ENCODE data around the gene GABPA.

DNA sequence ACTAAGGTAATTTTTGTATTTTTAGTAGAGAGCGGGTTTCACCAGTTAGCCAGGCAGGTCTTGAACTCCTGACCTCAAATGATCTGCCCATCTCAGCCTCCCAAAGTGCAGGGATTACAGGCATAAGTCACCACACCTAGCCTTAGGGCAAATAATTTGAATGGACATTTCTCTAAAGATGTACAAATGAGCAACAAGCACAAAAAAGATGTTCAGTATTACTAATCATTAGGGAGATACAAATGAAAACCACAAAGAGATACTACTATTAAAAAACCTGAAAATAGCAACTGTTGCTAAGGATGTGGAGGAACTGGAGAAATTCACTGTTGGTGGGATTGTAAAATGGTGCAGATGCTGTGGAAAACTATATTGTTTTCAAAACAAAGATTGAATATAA is 79.1 kb downstream of the GABPA start:
- TF ChIP-seq POLR2A (IDR thresholded peaks at IDR 0.05; ENCODE audit: low read length) (no peak), GATA1 (IDR thresholded peaks at IDR 0.05; ENCODE audit: low read depth, low read length) (no peak)
